ENCODE results near the gene HRAS. TPM values are rescaled to one million over a fixed set of nuclear protein-coding genes. Genes with fewer than 3 reads are reported as not detected.

HRAS gene
- polyA plus RNA-seq, 10 donors = 84.1 to 114 (median 101) TPM

- DNase-seq = no peak
Observed at GRCh38 chr11:497565-498296, 37.6 kb downstream of the HRAS start.

GRCh38 chr11:496834-497564 is 38.4 kb downstream of the HRAS start:
- no peak for DNase-seq

- DNase-seq = no peak
Observed at GRCh38 chr11:495537-495931, 39.8 kb downstream of the HRAS start.

GRCh38 chr11:494761-495536 is 40.4 kb downstream of the HRAS start:
- DNase-seq = peak; percentile 47 to 57 (median 47)

- DNase-seq = no peak
Observed at GRCh38 chr11:492427-493226, 42.7 kb downstream of the HRAS start.

- DNase-seq = no peak
Observed at GRCh38 chr11:491358-491757, 44.0 kb downstream of the HRAS start.

GRCh38 chr11:490930-491260 is 44.5 kb downstream of the HRAS start:
- DNase-seq = no peak

GRCh38 chr11:490186-490929 is 45.0 kb downstream of the HRAS start:
- DNase-seq = no peak

GRCh38 chr11:489610-490185 is 45.7 kb downstream of the HRAS start:
- no peak for DNase-seq

GRCh38 chr11:488992-489391 is 46.4 kb downstream of the HRAS start:
- DNase-seq = no peak

GRCh38 chr11:488579-488978 is 46.8 kb downstream of the HRAS start:
- DNase-seq = no peak

- DNase-seq = no peak
Observed at GRCh38 chr11:488062-488461, 47.3 kb downstream of the HRAS start.

- DNase-seq = no peak
Observed at GRCh38 chr11:487571-488021, 47.8 kb downstream of the HRAS start.

GRCh38 chr11:486189-486588 is 49.2 kb downstream of the HRAS start:
- no peak for DNase-seq

GRCh38 chr11:484616-485015 is 50.8 kb downstream of the HRAS start:
- no peak for DNase-seq

Other genes starting within 250 kb of the HRAS start
- gene PGGHG, start 246.4 kb downstream of the HRAS start, polyA plus RNA-seq (ENCODE audit: insufficient read length in 10 of 10) = 10 to 100 TPM in 2 of 10 donors, 1 to 10 TPM in 8; 3.5 to 15.7 (median 8.5) TPM
- gene IFITM5, start 236.1 kb downstream of the HRAS start, polyA plus RNA-seq (ENCODE audit: insufficient read length in 10 of 10) = not detected
- gene IFITM2, start 227.8 kb downstream of the HRAS start, polyA plus RNA-seq (ENCODE audit: insufficient read length in 10 of 10) = 100 to 1,000 TPM in 2 of 10 donors, 10 to 100 TPM in 8; 53.8 to 138 (median 86.2) TPM
- gene IFITM1, start 221.5 kb downstream of the HRAS start, polyA plus RNA-seq (ENCODE audit: insufficient read length in 10 of 10) = 10 to 100 TPM; 10.0 to 33.2 (median 15.9) TPM
- 100 to 1,000 TPM; 172 to 315 (median 276) TPM for gene IFITM3, start 214.7 kb downstream of the HRAS start, polyA plus RNA-seq (ENCODE audit: insufficient read length in 10 of 10)
- 10 to 100 TPM in 9 of 10 donors, 1 to 10 TPM in 1; 9.4 to 35.6 (median 13.8) TPM for gene B4GALNT4, start 166.1 kb downstream of the HRAS start, polyA plus RNA-seq (ENCODE audit: insufficient read length in 10 of 10)
- 10 to 100 TPM in 1 of 10 donors, 1 to 10 TPM in 1, under 1 TPM in 6, not detected in 2; 0.14 to 14.1 (median 0.61) TPM for gene PKP3, start 141.4 kb downstream of the HRAS start, polyA plus RNA-seq (ENCODE audit: insufficient read length in 10 of 10)
- gene SIGIRR, start 120.6 kb downstream of the HRAS start, polyA plus RNA-seq (ENCODE audit: insufficient read length in 10 of 10) = 10 to 100 TPM in 8 of 10 donors, 1 to 10 TPM in 2; 8.4 to 19.6 (median 13.2) TPM
- gene ANO9, start 93.6 kb downstream of the HRAS start, polyA plus RNA-seq (ENCODE audit: insufficient read length in 10 of 10) = 1 to 10 TPM in 4 of 10 donors, under 1 TPM in 6; 0.08 to 2.7 (median 0.44) TPM
- gene PTDSS2, start 85.3 kb downstream of the HRAS start, polyA plus RNA-seq (ENCODE audit: insufficient read length in 10 of 10) = 10 to 100 TPM; 23.4 to 31.7 (median 28.1) TPM
- 100 to 1,000 TPM in 1 of 10 donors, 10 to 100 TPM in 9; 75.5 to 108 (median 86.2) TPM for gene RNH1, start 28.3 kb downstream of the HRAS start, polyA plus RNA-seq (ENCODE audit: insufficient read length in 10 of 10)
- 1 to 10 TPM; 2.7 to 7.0 (median 4.9) TPM for gene LRRC56, start 2.0 kb upstream of the HRAS start, polyA plus RNA-seq (ENCODE audit: insufficient read length in 10 of 10)
- 1 to 10 TPM in 1 of 10 donors, under 1 TPM in 9; 0.17 to 1.1 (median 0.44) TPM for gene LMNTD2, start 25.2 kb upstream of the HRAS start, polyA plus RNA-seq (ENCODE audit: insufficient read length in 10 of 10)
- 1 to 10 TPM; 1.1 to 3.7 (median 2.2) TPM for gene RASSF7, start 25.4 kb upstream of the HRAS start, polyA plus RNA-seq (ENCODE audit: insufficient read length in 10 of 10)
- gene PHRF1, start 40.9 kb upstream of the HRAS start, polyA plus RNA-seq (ENCODE audit: insufficient read length in 10 of 10) = 10 to 100 TPM; 13.5 to 22.1 (median 16.5) TPM
- gene IRF7, start 80.4 kb upstream of the HRAS start, polyA plus RNA-seq (ENCODE audit: insufficient read length in 10 of 10) = 10 to 100 TPM in 4 of 10 donors, 1 to 10 TPM in 6; 6.3 to 13.1 (median 9.6) TPM
- 1 to 10 TPM in 7 of 10 donors, under 1 TPM in 3; 0.60 to 2.1 (median 1.2) TPM for gene CDHR5, start 89.4 kb upstream of the HRAS start, polyA plus RNA-seq (ENCODE audit: insufficient read length in 10 of 10)
- gene SCT, start 91.6 kb upstream of the HRAS start, polyA plus RNA-seq (ENCODE audit: insufficient read length in 10 of 10) = 100 to 1,000 TPM in 1 of 10 donors, 10 to 100 TPM in 9; 31.7 to 107 (median 61.3) TPM
- under 1 TPM; 0.23 to 0.90 (median 0.73) TPM for gene DRD4, start 101.7 kb upstream of the HRAS start, polyA plus RNA-seq (ENCODE audit: insufficient read length in 10 of 10)
- gene DEAF1, start 159.6 kb upstream of the HRAS start, polyA plus RNA-seq (ENCODE audit: insufficient read length in 10 of 10) = 10 to 100 TPM; 22.1 to 40.7 (median 29.2) TPM
- 10 to 100 TPM; 10.6 to 27.9 (median 16.7) TPM for gene TMEM80, start 160.2 kb upstream of the HRAS start, polyA plus RNA-seq (ENCODE audit: insufficient read length in 10 of 10)
- gene EPS8L2, start 170.7 kb upstream of the HRAS start, polyA plus RNA-seq (ENCODE audit: insufficient read length in 10 of 10) = 1 to 10 TPM; 1.5 to 9.0 (median 2.8) TPM
- gene TALDO1, start 211.9 kb upstream of the HRAS start, polyA plus RNA-seq (ENCODE audit: insufficient read length in 10 of 10) = 10 to 100 TPM; 55.0 to 92.1 (median 66.3) TPM
- 10 to 100 TPM; 30.5 to 49.5 (median 39.2) TPM for gene GATD1, start 241.9 kb upstream of the HRAS start, polyA plus RNA-seq (ENCODE audit: insufficient read length in 10 of 10)

Measured in muscle of back (tissue), 11 donors.